ENCODE data around the gene SRSF4.
A peak's percentile ranks its signal among the peaks of the same experiment; 100 is the strongest.
"Not testable (repeated sequence)": the region's sequence is repeated elsewhere in the genome, so short reads cannot be mapped to it uniquely, and the experiment has no call there.

The SRSF4 gene

GRCh38 chr1:29124366-29125236 lies 57.1 kb downstream of the SRSF4 start:
- DNase-seq (ENCODE audit: low read depth) = peak; percentile 58

DNA sequence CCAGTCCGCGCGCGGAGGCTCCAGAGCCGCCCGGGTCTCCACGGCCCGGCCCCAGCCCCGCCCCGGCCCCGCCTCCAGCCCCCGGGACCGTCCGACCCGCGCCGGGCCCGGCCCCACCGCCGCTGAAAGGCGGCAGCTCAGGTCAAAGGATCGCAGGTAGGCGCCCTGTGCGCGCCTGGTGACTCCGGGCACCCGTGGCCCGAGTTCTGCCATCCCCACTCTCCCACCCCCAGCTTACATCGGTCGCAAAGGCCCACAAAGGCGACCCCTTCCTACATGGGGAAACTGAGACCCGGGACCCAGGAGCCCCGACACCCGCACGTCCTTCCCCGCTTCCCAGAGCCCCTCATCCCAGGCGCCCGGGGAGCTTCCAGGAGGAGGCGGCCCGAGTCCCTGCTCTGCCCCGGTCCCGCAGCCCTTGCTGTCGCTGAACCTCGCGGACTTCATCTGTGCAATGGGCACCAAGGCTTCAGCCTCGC lies 57.8 kb downstream of the SRSF4 start, which contains the start of gene TMEM200B:
TMEM200B (minus strand) TSS at position 17 of the 479 bp plus-strand sequence. CDS start 2,075 bp downstream, outside the sequence.
- no peak for DNase-seq (ENCODE audit: low read depth)

- no peak for DNase-seq (ENCODE audit: low read depth)
These were observed 58.4 kb downstream of the SRSF4 start for GRCh38 chr1:29123053-29123886.

- DNase-seq (ENCODE audit: low read depth) = peak; percentile 79
These were observed 59.0 kb downstream of the SRSF4 start for GRCh38 chr1:29122682-29123052.

GRCh38 chr1:29121936-29122681 lies 59.6 kb downstream of the SRSF4 start:
- no peak for DNase-seq (ENCODE audit: low read depth)

DNA sequence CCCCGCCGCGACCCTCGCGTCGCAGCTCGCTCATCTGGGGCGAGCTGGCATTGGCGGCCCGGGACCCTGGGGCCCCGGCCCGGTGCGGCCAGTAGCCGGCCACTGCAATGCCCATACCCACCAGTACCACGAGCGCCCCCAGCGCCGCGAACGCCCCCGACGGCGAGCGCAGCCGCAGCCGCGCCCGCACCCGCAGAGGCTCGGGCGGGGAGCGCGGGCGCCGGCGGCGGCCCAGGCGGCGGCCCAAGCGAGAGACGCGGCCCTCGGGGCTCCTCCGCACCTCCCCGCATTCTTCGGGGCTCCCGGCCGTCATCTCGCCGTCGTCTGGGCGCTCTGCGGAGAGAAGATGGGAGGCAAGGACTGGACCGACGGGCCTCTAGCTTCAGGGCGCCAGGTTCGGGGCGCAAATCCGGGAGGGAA lies 60.2 kb downstream of the SRSF4 start:
- DNase-seq (ENCODE audit: low read depth) = no peak

DNA sequence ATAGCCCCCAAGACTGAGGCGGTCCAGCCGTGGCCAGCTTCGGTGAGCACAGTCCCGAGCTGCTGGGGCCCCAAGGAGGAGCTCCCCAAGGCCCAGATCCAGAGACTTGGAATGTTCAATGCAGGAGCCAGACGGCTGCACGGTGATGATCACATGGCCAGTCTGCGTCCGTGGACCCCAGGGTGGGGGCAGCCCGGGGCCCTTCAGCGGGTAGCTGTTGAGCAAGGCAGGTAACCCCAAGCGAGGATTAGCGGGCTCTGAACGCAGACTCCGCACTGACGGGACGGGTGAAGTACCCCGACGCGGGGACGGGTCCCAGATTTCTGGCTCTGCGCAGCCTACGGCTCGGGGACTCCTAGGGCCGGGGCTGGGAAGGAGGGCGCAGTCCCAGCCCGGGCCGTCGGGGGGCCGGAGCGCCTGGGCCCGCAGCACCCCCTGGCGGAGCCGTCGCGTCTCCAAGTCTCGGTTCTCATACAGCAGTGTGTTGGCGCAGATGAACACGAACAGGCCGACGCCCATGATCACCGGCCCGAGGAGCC lies 60.7 kb downstream of the SRSF4 start:
- DNase-seq (ENCODE audit: low read depth) = no peak

GRCh38 chr1:29120367-29120766 lies 61.3 kb downstream of the SRSF4 start:
- no peak for DNase-seq (ENCODE audit: low read depth)

DNA sequence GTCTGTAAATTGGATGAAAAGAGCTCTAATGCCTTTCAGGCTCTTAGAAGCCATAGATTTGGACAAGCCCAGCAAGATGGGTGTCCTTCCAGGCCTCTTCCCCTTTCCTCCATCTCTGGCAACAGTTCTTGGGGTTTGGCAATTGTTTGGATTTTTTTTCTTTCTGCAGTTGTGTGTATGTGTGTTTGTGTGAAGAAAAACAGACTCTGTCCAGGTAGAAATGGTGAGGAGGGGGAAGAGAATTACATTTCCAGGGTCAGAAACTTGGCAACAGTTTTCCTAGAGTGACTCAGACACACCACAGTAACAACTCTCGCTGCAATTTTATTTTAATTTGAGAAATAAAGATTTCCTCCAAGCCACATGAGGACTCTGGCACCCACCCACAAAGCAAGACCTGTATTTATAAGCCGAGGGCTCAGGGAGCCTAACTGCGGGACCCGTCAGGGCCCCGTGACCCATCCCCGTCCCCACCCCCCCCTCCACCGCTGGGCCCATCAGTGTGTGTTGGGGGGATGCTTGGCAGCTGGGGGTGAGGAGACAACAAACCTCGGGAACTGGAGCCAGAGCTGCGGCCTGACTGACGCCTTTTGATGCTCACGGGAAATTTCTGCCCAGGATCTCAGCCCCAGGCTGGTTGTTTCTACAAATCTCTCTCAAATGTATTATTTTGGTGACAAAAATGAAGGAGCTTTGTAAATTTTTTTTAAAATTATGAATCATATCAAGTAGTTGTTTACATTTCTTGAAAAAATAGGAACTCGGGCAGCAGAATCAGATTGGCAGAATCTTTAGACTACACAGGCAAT lies 62.4 kb downstream of the SRSF4 start:
- DNase-seq (ENCODE audit: low read depth) = no peak

- no peak for DNase-seq (ENCODE audit: low read depth)
These were observed 64.3 kb downstream of the SRSF4 start for GRCh38 chr1:29117381-29117780.

DNA sequence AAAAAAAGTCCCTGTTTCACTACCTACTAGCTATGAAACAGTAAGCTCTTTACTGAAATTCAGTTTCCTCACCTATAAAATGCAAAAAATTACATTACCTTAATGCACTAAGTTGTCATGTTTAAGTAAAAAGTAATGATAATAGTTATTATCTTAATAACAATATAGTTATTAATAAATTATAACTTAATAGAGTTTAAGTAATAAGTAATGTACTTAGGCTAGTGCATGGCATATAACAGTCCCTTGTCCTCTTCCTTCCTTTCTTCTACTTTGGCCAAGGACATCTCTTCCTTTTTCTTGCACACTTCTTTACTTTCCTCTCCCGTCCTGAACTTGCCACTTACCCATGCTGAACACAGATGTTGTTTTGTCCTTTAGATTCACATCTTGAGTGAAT lies 67.0 kb downstream of the SRSF4 start:
- DNase-seq (ENCODE audit: low read depth) = no peak

- DNase-seq (ENCODE audit: low read depth) = no peak
These were observed 68.1 kb downstream of the SRSF4 start for GRCh38 chr1:29113413-29114117.

DNA sequence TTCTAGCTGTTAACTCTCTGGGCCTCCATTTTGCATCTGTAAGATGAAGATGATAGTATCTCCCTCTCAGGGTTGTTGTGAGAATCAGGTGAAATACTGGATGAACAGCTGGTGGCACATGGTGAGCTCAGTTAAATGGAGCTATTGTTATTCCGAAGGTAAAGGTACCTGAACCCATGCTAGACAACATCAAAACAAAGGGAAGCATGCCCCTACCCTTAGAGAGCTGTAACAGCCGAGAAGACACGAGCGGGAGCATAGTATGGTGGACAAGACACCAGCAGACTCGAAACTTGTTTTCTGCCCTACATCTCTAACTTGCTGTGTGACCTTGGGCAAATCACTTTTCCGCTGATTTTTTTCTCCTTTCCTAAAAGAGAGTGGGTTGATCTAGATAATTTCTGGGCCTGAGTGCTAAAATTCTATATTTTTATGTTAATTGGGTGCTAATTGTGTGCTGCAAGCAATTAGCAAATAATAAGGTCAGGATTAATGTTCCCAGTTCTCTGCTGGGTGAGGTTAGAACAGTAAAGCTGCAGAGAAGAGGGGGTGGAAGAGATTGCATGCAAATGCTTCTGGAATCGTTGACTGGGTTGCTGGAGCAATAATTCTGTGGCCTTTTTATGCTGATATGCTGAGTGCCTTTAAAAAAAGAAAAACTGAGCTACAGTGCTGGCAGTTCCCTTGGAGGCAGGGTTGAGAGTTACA lies 68.8 kb downstream of the SRSF4 start:
- no peak for DNase-seq (ENCODE audit: low read depth)

- not testable (repeated sequence) for DNase-seq (ENCODE audit: low read depth)
These were observed 73.7 kb downstream of the SRSF4 start for GRCh38 chr1:29108041-29108440.

GRCh38 chr1:29105822-29106221 lies 75.9 kb downstream of the SRSF4 start:
- DNase-seq (ENCODE audit: low read depth) = no peak

GRCh38 chr1:29100487-29100886 lies 81.2 kb downstream of the SRSF4 start:
- DNase-seq (ENCODE audit: low read depth) = no peak

DNA sequence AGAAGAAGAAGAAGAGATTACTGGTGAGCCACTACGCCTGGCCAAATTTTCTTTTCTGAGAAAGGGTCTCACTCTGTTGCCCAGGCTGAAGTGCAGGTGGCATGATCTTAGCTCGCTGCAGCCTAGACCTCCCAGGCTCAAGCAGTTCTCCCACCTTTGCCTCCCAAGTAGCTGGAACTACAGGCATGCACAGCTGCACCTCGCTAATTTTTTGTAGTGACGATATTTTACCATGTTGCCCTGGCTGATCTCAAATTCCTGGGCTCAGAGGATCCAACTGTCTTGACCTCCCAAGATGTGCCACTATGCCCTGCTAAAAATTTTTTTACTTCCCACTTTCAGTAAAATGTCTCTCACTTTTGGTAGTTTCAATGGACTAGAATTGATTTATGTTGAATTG lies 82.4 kb downstream of the SRSF4 start:
- DNase-seq (ENCODE audit: low read depth) = no peak

Data from GM04504 (cell line).